H1 (cell line): ENCODE measurements around the gene VPS35. TPM values are rescaled to one million over a fixed set of nuclear protein-coding genes. Genes with fewer than 3 reads are reported as not detected.

Experiments used
- CTCF ChIA-PET: fragments of 300-600 bp; sonication (Branson Sonifier 250); formaldehyde crosslinking; loops from one replicate; lab custom pipeline; 2021; ENCODE audit not compliant: partially characterized antibody; lab: Charles Lee
- POLR2A ChIA-PET: fragments of 300-600 bp; sonication (Branson Sonifier 250); formaldehyde crosslinking; loops from one replicate; lab custom pipeline; 2021; ENCODE audit warnings: inconsistent platforms; ENCODE audit not compliant: partially characterized antibody; lab: Charles Lee
- DNase-seq, 2 experiments: peaks; one replicate each; pipeline versions ENCODE4 v3.0.0 to v3.0.0-alpha.2; 2010 to 2022; ENCODE audit warnings: low spot score in 2 of 2, low read depth in 1 of 2, mixed read lengths in 1 of 2
- FAIRE-seq: peaks from 2 replicates; lab custom pipeline; 2011; peaks lifted over from hg19 to GRCh38; lab: Jason Lieb, UNC
- H2AFZ ChIP-seq: 2 replicates; pipeline ENCODE4 v1.8.1; 2012; ENCODE audit warnings: low read length, inconsistent platforms
- H2AK5ac ChIP-seq: 2 replicates; pipeline ENCODE4 v1.6.1; 2013; ENCODE audit warnings: low read depth, low read length
- H2BK120ac ChIP-seq: replicated peaks from 2 replicates; pipeline ENCODE3; 2013; ENCODE audit warnings: low read depth, low read length, inconsistent platforms
- H2BK12ac ChIP-seq: 2 replicates; pipeline ENCODE4 v1.6.1; 2013; ENCODE audit warnings: low read depth, low read length
- H2BK15ac ChIP-seq: 2 replicates; pipeline ENCODE4 v1.6.1; 2013; ENCODE audit warnings: low read length
- H2BK20ac ChIP-seq: 2 replicates; pipeline ENCODE4 v1.6.1; 2013; ENCODE audit warnings: low read length
- H2BK5ac ChIP-seq: 2 replicates; pipeline ENCODE4 v1.6.1; 2013; ENCODE audit warnings: low read depth, low read length
- H3K14ac ChIP-seq: 2 replicates; pipeline ENCODE4 v1.6.1; 2013; ENCODE audit warnings: inconsistent platforms; ENCODE audit not compliant: insufficient read length
- H3K18ac ChIP-seq: 2 replicates; pipeline ENCODE4 v1.6.1; 2013; ENCODE audit warnings: low read length; ENCODE audit errors: extremely low read depth
- H3K23ac ChIP-seq: 2 replicates; pipeline ENCODE4 v1.6.1; 2013; ENCODE audit warnings: inconsistent platforms; ENCODE audit not compliant: insufficient read length
- H3K23me2 ChIP-seq: 2 replicates; pipeline ENCODE4 v1.6.1; 2013; ENCODE audit warnings: low read depth, low read length
- H3K27ac ChIP-seq: 2 replicates; pipeline ENCODE4 v1.6.1; 2011; ENCODE audit warnings: low read depth, low read length, inconsistent platforms
- H3K27me3 ChIP-seq, 4 experiments: replicated peaks in 1 of 4; 1 replicate in 1 of 4; 2 replicates in 3 of 4; pipeline versions ENCODE4 v1.6.1 to v1.8.1; 2011 to 2013; ENCODE audit warnings: low read length in 3 of 4, mild to moderate bottlenecking in 3 of 4, inconsistent platforms in 2 of 4, mixed read lengths in 2 of 4, moderate library complexity in 1 of 4; ENCODE audit not compliant: control insufficient read depth in 3 of 4, insufficient read depth in 3 of 4; ENCODE audit errors: extremely low read depth in 1 of 4
- H3K36me3 ChIP-seq, 4 experiments: 2 replicates each; pipeline versions ENCODE4 v1.6.1 to v1.8.1; 2011 to 2013; ENCODE audit warnings: mild to moderate bottlenecking in 4 of 4, low read length in 3 of 4, moderate library complexity in 2 of 4, control low read depth in 1 of 4, inconsistent platforms in 1 of 4; ENCODE audit not compliant: insufficient read depth in 4 of 4, control insufficient read depth in 2 of 4
- H3K4ac ChIP-seq: replicated peaks from 2 replicates; pipeline ENCODE3; 2013; ENCODE audit warnings: low read length, low read depth, mixed read lengths, inconsistent platforms; ENCODE audit not compliant: insufficient read length
- H3K4me1 ChIP-seq, 4 experiments: replicated peaks in 1 of 4; 1 replicate in 1 of 4; 2 replicates in 3 of 4; pipeline versions ENCODE4 v1.6.1 to v1.8.1; 2011 to 2013; ENCODE audit warnings: low read length in 3 of 4, inconsistent platforms in 2 of 4, mixed read lengths in 1 of 4; ENCODE audit not compliant: insufficient read depth in 4 of 4, control insufficient read depth in 3 of 4
- H3K4me2 ChIP-seq, 2 experiments: 2 replicates each; pipeline versions ENCODE4 v1.6.1 to v1.8.1; 2011 to 2013; ENCODE audit warnings: low read depth in 2 of 2, low read length in 2 of 2, control low read depth in 1 of 2, inconsistent platforms in 1 of 2, mild to moderate bottlenecking in 1 of 2; ENCODE audit not compliant: insufficient read depth in 1 of 2
- H3K4me3 ChIP-seq, 4 experiments: fragments of 200-600, 300-600 bp in 1 of 4; sonication (generic), shearing (Covaris generic), sonication (Bioruptor Twin) in 1 of 4; 2 replicates each; pipeline versions ENCODE4 v1.5.1 to v1.8.1; 2011 to 2016; ENCODE audit warnings: low read length in 4 of 4, low read depth in 3 of 4, control low read depth in 2 of 4, inconsistent platforms in 2 of 4, mild to moderate bottlenecking in 2 of 4, mixed read lengths in 1 of 4, moderate library complexity in 1 of 4; ENCODE audit not compliant: insufficient read depth in 2 of 4; ENCODE audit errors: extremely low read depth in 1 of 4
- H3K56ac ChIP-seq: replicated peaks from 2 replicates; pipeline ENCODE3; 2013; ENCODE audit warnings: low read depth, mild to moderate bottlenecking, mixed read lengths, low read length, inconsistent platforms; ENCODE audit not compliant: insufficient read length
- H3K79me1 ChIP-seq: 2 replicates; pipeline ENCODE4 v1.6.1; 2013; ENCODE audit warnings: low read depth, low read length, control low read depth
- H3K79me2 ChIP-seq, 2 experiments: 2 replicates each; pipeline versions ENCODE4 v1.6.1 to v1.8.1; 2012 to 2013; ENCODE audit warnings: low read length in 2 of 2, mild to moderate bottlenecking in 2 of 2, inconsistent platforms in 1 of 2; ENCODE audit not compliant: insufficient read depth in 2 of 2, control insufficient read depth in 1 of 2
- H3K9ac ChIP-seq, 4 experiments: replicated peaks in 1 of 4; 1 replicate in 1 of 4; 2 replicates in 3 of 4; pipeline versions ENCODE4 v1.6.1 to v1.8.1; 2011 to 2013; ENCODE audit warnings: low read depth in 3 of 4, low read length in 3 of 4, control low read depth in 2 of 4, mild to moderate bottlenecking in 2 of 4, moderate library complexity in 2 of 4, inconsistent platforms in 1 of 4; ENCODE audit errors: extremely low read depth in 1 of 4
- H3K9me3 ChIP-seq, 2 experiments: 2 replicates each; pipeline versions ENCODE4 v1.6.1 to v1.8.1; 2012 to 2013; ENCODE audit warnings: mild to moderate bottlenecking in 2 of 2, moderate library complexity in 2 of 2, control low read depth in 1 of 2, inconsistent platforms in 1 of 2, low read depth in 1 of 2, low read length in 1 of 2, mixed read lengths in 1 of 2; ENCODE audit not compliant: insufficient read depth in 2 of 2
- H4K20me1 ChIP-seq, 2 experiments: replicated peaks in 1 of 2; 2 replicates each; pipeline versions ENCODE3 to v1.8.1; 2011 to 2013; ENCODE audit warnings: inconsistent platforms in 2 of 2, low read length in 2 of 2, mild to moderate bottlenecking in 1 of 2; ENCODE audit not compliant: insufficient read depth in 2 of 2, control insufficient read depth in 1 of 2
- H4K5ac ChIP-seq: 2 replicates; pipeline ENCODE4 v1.6.1; 2013; ENCODE audit warnings: low read length, low read depth, mixed read lengths, inconsistent platforms; ENCODE audit not compliant: insufficient read length
- H4K8ac ChIP-seq: 2 replicates; pipeline ENCODE4 v1.8.0; 2013; ENCODE audit warnings: mild to moderate bottlenecking, moderate library complexity, low read length, inconsistent platforms; ENCODE audit not compliant: insufficient read depth; ENCODE audit errors: extremely low read depth
- H4K91ac ChIP-seq: replicated peaks from 2 replicates; pipeline ENCODE3; 2013; ENCODE audit warnings: low read length, mixed read lengths, inconsistent platforms; ENCODE audit not compliant: insufficient read length
- BRCA1 ChIP-seq: IDR thresholded peaks from 2 replicates; pipeline ENCODE4 v1.6.1; 2012; ENCODE audit warnings: low read depth, low read length, improper control_type of control experiment
- CTBP2 ChIP-seq: IDR thresholded peaks from 2 replicates; pipeline ENCODE4 v1.7.0; 2011; ENCODE audit warnings: borderline replicate concordance, mild to moderate bottlenecking, moderate library complexity, mixed read lengths, low read length; ENCODE audit not compliant: insufficient read depth, insufficient read length
- FOSL1 ChIP-seq: IDR thresholded peaks from 2 replicates; pipeline ENCODE4 v1.6.1; 2011; ENCODE audit warnings: mild to moderate bottlenecking, low read depth, low read length, moderate library complexity; ENCODE audit not compliant: insufficient read depth
- GABPA ChIP-seq: IDR thresholded peaks from 2 replicates; pipeline ENCODE4 v1.6.1; 2011; ENCODE audit warnings: mild to moderate bottlenecking, low read length, moderate library complexity, borderline replicate concordance; ENCODE audit not compliant: insufficient read depth
- HDAC2 ChIP-seq, 2 experiments: fragments of 300-600 bp in 1 of 2; sonication (generic) in 1 of 2; IDR thresholded peaks; 2 replicates each; pipeline ENCODE4 v1.6.1; 2011 to 2012; ENCODE audit warnings: low read depth in 2 of 2, low read length in 2 of 2, mild to moderate bottlenecking in 2 of 2, moderate library complexity in 2 of 2, borderline replicate concordance in 1 of 2, inconsistent platforms in 1 of 2
- MAFK ChIP-seq: IDR thresholded peaks from 2 replicates; pipeline ENCODE4 v1.6.1; 2012; ENCODE audit warnings: low read depth, mild to moderate bottlenecking, improper control_type of control experiment, low read length
- NANOG ChIP-seq: IDR thresholded peaks from 2 replicates; pipeline ENCODE4 v1.6.1; 2011; ENCODE audit warnings: low read length, low read depth, mild to moderate bottlenecking, inconsistent platforms; ENCODE audit not compliant: insufficient read depth, poor library complexity, severe bottlenecking
- RFX5 ChIP-seq: IDR thresholded peaks from 2 replicates; pipeline ENCODE4 v1.6.1; 2011; ENCODE audit warnings: low read depth, low read length, improper control_type of control experiment, borderline replicate concordance
- WGBS, 2 experiments: shearing (Covaris generic) in 1 of 2; methylation state at CpG; one replicate each; pipeline versions ENCODE4 v1.1.6 to v1.1.7; 2013 to 2015; ENCODE audit warnings: low lambda C conversion rate in 2 of 2, mixed read lengths in 2 of 2, inconsistent platforms in 1 of 2, low coverage in 1 of 2, missing lambda C conversion rate in 1 of 2; ENCODE audit not compliant: insufficient replicate concordance in 2 of 2, insufficient coverage in 1 of 2, insufficient read length in 1 of 2; ENCODE audit errors: extremely low coverage in 1 of 2, missing lambda C conversion rate in 1 of 2; 5-methylcytosine and 5-hydroxymethylcytosine counted together
- polyA plus RNA-seq, 7 experiments: library from polyadenylated mRNA; depleted of rRNA in 3 of 7; stranded (reverse) in 5 of 7; unstranded in 2 of 7; fragments of >200 nt in 5 of 7; fragments of 200-250 nt in 2 of 7; gene quantifications; 1 replicate in 5 of 7; 2 replicates in 1 of 7; 4 replicates in 1 of 7; pipeline versions ENCODE4 v1.2.1 to v1.2.3, GENCODE V29; 2011 to 2013; ENCODE audit warnings: missing spikeins in 2 of 7, mixed read lengths in 2 of 7
- total RNA-seq: library from RNA; stranded (reverse); fragmentation: NEBNext Ultra II Directional; extraction: Animal tissue kit (Norgen Biotek cat#: 25700); gene quantifications from 2 replicates; pipeline ENCODE4 v1.2.1, GENCODE V29; 2021

VPS35 gene
- total and polyA plus RNA-seq, 2 of the 8 experiments (the other 6 are each of a cell fraction or from before 2014, with no cell fraction given), result 10.3 to 66.9 TPM

GRCh38 chr16:46696957-46697356 is 8.0 kb upstream of the VPS35 start:
- Histone ChIP-seq H3K23me2 (no peaks in the 10 kb centered on the region), H3K4me3 (no peak overlapping the region), H4K8ac (no peak overlapping the region), H3K9ac (no peak overlapping the region), H2AFZ (no peak overlapping the region), H2BK5ac (no peak overlapping the region), H3K79me1 (no peaks in the 10 kb centered on the region), H3K23ac (no peak overlapping the region), H3K9me3 (no peaks in the 10 kb centered on the region), H2BK120ac (no peak overlapping the region), H4K91ac (no peak overlapping the region), H3K4me2 (no peak overlapping the region), H4K5ac (no peak overlapping the region), H3K18ac (no peak overlapping the region), H3K27ac (no peak overlapping the region), H2BK12ac (no peak overlapping the region), H4K20me1 (peaks cover 0 to 1% of the 10 kb centered on the region in 2 experiments), H2BK15ac (no peak overlapping the region), H3K27me3 (no peaks in the 10 kb centered on the region), H3K79me2 (peaks cover 0 to 9% of the 10 kb centered on the region in 2 experiments; a peak in 2 of 4 replicates), H3K14ac (no peak overlapping the region), H3K4me1 (no peaks in the 10 kb centered on the region), H2BK20ac (no peak overlapping the region), H2AK5ac (no peak overlapping the region), H3K56ac (no peak overlapping the region), H3K36me3 (peaks cover 20 to 69% (median 50%) of the 10 kb centered on the region in 4 experiments), H3K4ac (no peak overlapping the region)
- WGBS, 2 experiments, result 90% methylated on average over 3 of the region's 3 CpGs; no CpG with 5 or more reads in 1 of the 2 experiments
- DNase-seq, result no peak
- FAIRE-seq, result no peak
- TF ChIP-seq NANOG (no peak), MAFK (no peak), HDAC2 (IDR thresholded peaks at IDR 0.05; ENCODE audit: borderline replicate concordance in 1 of 2, low read depth in 2 of 2, low read length in 2 of 2) (no peak), CTBP2 (no peak), BRCA1 (no peak), RFX5 (no peak), FOSL1 (no peak), GABPA (no peak)
- CTCF ChIA-PET, result interaction anchor here (1.4 to 1.9 kb wide), 2 partner anchors 12 to 88 kb away, joined by 3 to 5 read pairs; no protein-coding TSS in a partner anchor
- POLR2A ChIA-PET, result interaction anchor here (1.1 to 1.4 kb wide), 3 partner anchors 10 to 25 kb away, joined by 3 read pairs; no protein-coding TSS in a partner anchor
